ENCODE measurements around the gene ALK.

The ALK gene

GRCh38 chr2:29703336-29703735, 218.1 kb downstream of the ALK start:
- Histone ChIP-seq H3K4me2 (ENCODE audit: low read depth, low read length) (no peak overlapping the region), H3K9ac (ENCODE audit: low read length) (no peak overlapping the region), H3F3A (ENCODE audit: insufficient read depth, low read length) (no peaks in the 10 kb centered on the region), H3K36me3 (replicated peaks; ENCODE audit: insufficient read depth, low read length) (no peaks in the 10 kb centered on the region), H3K9me3 (replicated peaks; ENCODE audit: insufficient read depth, low read length) (no peaks in the 10 kb centered on the region), H3K27ac (ENCODE audit: low read length) (no peak overlapping the region), H2AFZ (ENCODE audit: low read length) (no peak overlapping the region), H3K27me3 (replicated peaks; ENCODE audit: insufficient read depth, low read length) (no peaks in the 10 kb centered on the region), H3K4me3 (ENCODE audit: low read length) (no peak overlapping the region), H4K20me1 (ENCODE audit: insufficient read depth, low read length) (no peaks in the 10 kb centered on the region), H3K9me2 (replicated peaks; ENCODE audit: insufficient read depth, low read length) (no peaks in the 10 kb centered on the region), H3K4me1 (ENCODE audit: low read length) (no peaks in the 10 kb centered on the region), H3K79me2 (ENCODE audit: low read length) (no peaks in the 10 kb centered on the region)
- TF ChIP-seq EZH2 (optimal IDR thresholded peaks at IDR 0.05; ENCODE audit: low read depth, low read length): no peak
- TF ChIP-seq CTCF (IDR thresholded peaks at IDR 0.05; ENCODE audit: low read length): no peak
- TF ChIP-seq EZH2phosphoT487 (IDR thresholded peaks at IDR 0.05; ENCODE audit: low read length): no peak
- DNase-seq: no peak

GRCh38 chr2:29702276-29702675, 219.1 kb downstream of the ALK start:
- no peak overlapping the region for H3K4me2 ChIP-seq (ENCODE audit: low read depth, low read length)
- H3F3A ChIP-seq (ENCODE audit: insufficient read depth, low read length): no peaks in the 10 kb centered on the region
- H2AFZ ChIP-seq (ENCODE audit: low read length): no peak overlapping the region
- no peaks in the 10 kb centered on the region for H3K36me3 ChIP-seq (replicated peaks; ENCODE audit: insufficient read depth, low read length)
- no peak for DNase-seq
- TF ChIP-seq EZH2phosphoT487 (IDR thresholded peaks at IDR 0.05; ENCODE audit: low read length): no peak
- no peak for TF ChIP-seq CTCF (IDR thresholded peaks at IDR 0.05; ENCODE audit: low read length)
- no peak for TF ChIP-seq EZH2 (optimal IDR thresholded peaks at IDR 0.05; ENCODE audit: low read depth, low read length)
- no peaks in the 10 kb centered on the region for H3K79me2 ChIP-seq (ENCODE audit: low read length)
- no peaks in the 10 kb centered on the region for H3K4me1 ChIP-seq (ENCODE audit: low read length)
- no peak overlapping the region for H3K27ac ChIP-seq (ENCODE audit: low read length)
- no peaks in the 10 kb centered on the region for H3K9me3 ChIP-seq (replicated peaks; ENCODE audit: insufficient read depth, low read length)
- H3K4me3 ChIP-seq (ENCODE audit: low read length): no peak overlapping the region
- no peaks in the 10 kb centered on the region for H3K27me3 ChIP-seq (replicated peaks; ENCODE audit: insufficient read depth, low read length)
- H3K9ac ChIP-seq (ENCODE audit: low read length): no peak overlapping the region
- H4K20me1 ChIP-seq (ENCODE audit: insufficient read depth, low read length): no peaks in the 10 kb centered on the region
- no peaks in the 10 kb centered on the region for H3K9me2 ChIP-seq (replicated peaks; ENCODE audit: insufficient read depth, low read length)

GRCh38 chr2:29700560-29700959, 220.8 kb downstream of the ALK start:
- Histone ChIP-seq H3K27ac (ENCODE audit: low read length) (no peak overlapping the region), H3K9me2 (replicated peaks; ENCODE audit: insufficient read depth, low read length) (no peaks in the 10 kb centered on the region), H2AFZ (ENCODE audit: low read length) (no peak overlapping the region), H4K20me1 (ENCODE audit: insufficient read depth, low read length) (no peaks in the 10 kb centered on the region), H3K9ac (ENCODE audit: low read length) (no peak overlapping the region), H3K36me3 (replicated peaks; ENCODE audit: insufficient read depth, low read length) (no peaks in the 10 kb centered on the region), H3K79me2 (ENCODE audit: low read length) (no peaks in the 10 kb centered on the region), H3K4me2 (ENCODE audit: low read depth, low read length) (no peak overlapping the region), H3K4me3 (ENCODE audit: low read length) (no peak overlapping the region), H3K4me1 (ENCODE audit: low read length) (no peaks in the 10 kb centered on the region), H3K9me3 (replicated peaks; ENCODE audit: insufficient read depth, low read length) (no peaks in the 10 kb centered on the region), H3K27me3 (replicated peaks; ENCODE audit: insufficient read depth, low read length) (no peaks in the 10 kb centered on the region), H3F3A (ENCODE audit: insufficient read depth, low read length) (no peaks in the 10 kb centered on the region)
- no peak for TF ChIP-seq CTCF (IDR thresholded peaks at IDR 0.05; ENCODE audit: low read length)
- no peak for TF ChIP-seq EZH2phosphoT487 (IDR thresholded peaks at IDR 0.05; ENCODE audit: low read length)
- no peak for TF ChIP-seq EZH2 (optimal IDR thresholded peaks at IDR 0.05; ENCODE audit: low read depth, low read length)
- DNase-seq: no peak
